GM23338 (cell line): Measurements from ENCODE around the gene MORC3.

Source experiments
- CTCF ChIP-seq, 2 experiments: fragments of 200-600 bp in 1 of 2; sonication (generic) in 1 of 2; conservative IDR thresholded peaks; 2 replicates each; pipeline versions ENCODE4 v1.5.1 to v1.6.1; 2016 to 2017; ENCODE audit warnings: antibody characterized with exemption in 2 of 2, low read depth in 2 of 2, mild to moderate bottlenecking in 2 of 2, moderate library complexity in 1 of 2
- EZH2 ChIP-seq: fragments of 200-600 bp; sonication (generic); IDR thresholded peaks from one replicate; pipeline ENCODE4 v1.8.0; 2017; ENCODE audit warnings: antibody characterized with exemption, mild to moderate bottlenecking, low read depth; ENCODE audit not compliant: unreplicated experiment
- EZH2phosphoT487 ChIP-seq: fragments of 200-600 bp; sonication (generic); IDR thresholded peaks from one replicate; pipeline ENCODE4 v1.8.1; 2018; ENCODE audit warnings: antibody characterized with exemption; ENCODE audit not compliant: unreplicated experiment
- JUNB ChIP-seq: IDR thresholded peaks from one replicate; pipeline ENCODE4 v1.6.1; 2016; ENCODE audit warnings: antibody characterized with exemption; ENCODE audit not compliant: unreplicated experiment
- POLR2AphosphoS5 ChIP-seq: IDR thresholded peaks from 2 replicates; pipeline ENCODE4 v1.6.1; 2016; ENCODE audit warnings: antibody characterized with exemption, low read depth
- REST ChIP-seq: IDR thresholded peaks from one replicate; pipeline ENCODE4 v1.6.1; 2018; ENCODE audit warnings: antibody characterized with exemption; ENCODE audit not compliant: unreplicated experiment

- TF ChIP-seq EZH2 (no peak), EZH2phosphoT487 (no peak), POLR2AphosphoS5 (no peak), CTCF (conservative IDR thresholded peaks at IDR 0.05; ENCODE audit: low read depth in 2 of 2) (no peak), JUNB (no peak), REST (no peak)
These were observed 80.7 kb downstream of the MORC3 start for GRCh38 chr21:36400719-36401118.
